OCI-LY1 (cell line): Measurements from ENCODE around the gene B3GNT2.
"Not testable (repeated sequence)": the region's sequence is repeated elsewhere in the genome, so short reads cannot be mapped to it uniquely, and the experiment has no call there.

Experiments
- EZH2 ChIP-seq: fragments of 200-600 bp; sonication (generic), shearing (Covaris generic); IDR thresholded peaks from 2 replicates; pipeline ENCODE4 v1.8.0; 2017; ENCODE audit warnings: borderline replicate concordance, mixed run types, mild to moderate bottlenecking, antibody characterized with exemption, low read length, moderate library complexity, mixed read lengths
- TF ChIP-seq, protein P1 (sequence below): fragments of 200-600 bp; sonication (generic), shearing (Covaris generic); IDR thresholded peaks from 2 replicates; pipeline ENCODE4 v1.5.1; 2017; ENCODE audit warnings: mild to moderate bottlenecking, antibody characterized with exemption, low read length, moderate library complexity, mixed read lengths

- TF ChIP-seq EZH2 = not testable (repeated sequence)
- TF ChIP-seq, protein P1, sequence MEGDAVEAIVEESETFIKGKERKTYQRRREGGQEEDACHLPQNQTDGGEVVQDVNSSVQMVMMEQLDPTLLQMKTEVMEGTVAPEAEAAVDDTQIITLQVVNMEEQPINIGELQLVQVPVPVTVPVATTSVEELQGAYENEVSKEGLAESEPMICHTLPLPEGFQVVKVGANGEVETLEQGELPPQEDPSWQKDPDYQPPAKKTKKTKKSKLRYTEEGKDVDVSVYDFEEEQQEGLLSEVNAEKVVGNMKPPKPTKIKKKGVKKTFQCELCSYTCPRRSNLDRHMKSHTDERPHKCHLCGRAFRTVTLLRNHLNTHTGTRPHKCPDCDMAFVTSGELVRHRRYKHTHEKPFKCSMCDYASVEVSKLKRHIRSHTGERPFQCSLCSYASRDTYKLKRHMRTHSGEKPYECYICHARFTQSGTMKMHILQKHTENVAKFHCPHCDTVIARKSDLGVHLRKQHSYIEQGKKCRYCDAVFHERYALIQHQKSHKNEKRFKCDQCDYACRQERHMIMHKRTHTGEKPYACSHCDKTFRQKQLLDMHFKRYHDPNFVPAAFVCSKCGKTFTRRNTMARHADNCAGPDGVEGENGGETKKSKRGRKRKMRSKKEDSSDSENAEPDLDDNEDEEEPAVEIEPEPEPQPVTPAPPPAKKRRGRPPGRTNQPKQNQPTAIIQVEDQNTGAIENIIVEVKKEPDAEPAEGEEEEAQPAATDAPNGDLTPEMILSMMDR = not testable (repeated sequence)
These were observed 35.2 kb upstream of the B3GNT2 start for GRCh38 chr2:62160691-62161090.
